ENCODE results near the gene ZC3H18. TPM values are rescaled to one million over a fixed set of nuclear protein-coding genes. Genes with fewer than 3 reads are reported as not detected.
A peak's percentile ranks its signal among the peaks of the same experiment; 100 is the strongest.

Gene ZC3H18
- polyA plus RNA-seq, 6 donors from 2014 or later: 2.5 to 21.7 (median 9.0) TPM

DNA sequence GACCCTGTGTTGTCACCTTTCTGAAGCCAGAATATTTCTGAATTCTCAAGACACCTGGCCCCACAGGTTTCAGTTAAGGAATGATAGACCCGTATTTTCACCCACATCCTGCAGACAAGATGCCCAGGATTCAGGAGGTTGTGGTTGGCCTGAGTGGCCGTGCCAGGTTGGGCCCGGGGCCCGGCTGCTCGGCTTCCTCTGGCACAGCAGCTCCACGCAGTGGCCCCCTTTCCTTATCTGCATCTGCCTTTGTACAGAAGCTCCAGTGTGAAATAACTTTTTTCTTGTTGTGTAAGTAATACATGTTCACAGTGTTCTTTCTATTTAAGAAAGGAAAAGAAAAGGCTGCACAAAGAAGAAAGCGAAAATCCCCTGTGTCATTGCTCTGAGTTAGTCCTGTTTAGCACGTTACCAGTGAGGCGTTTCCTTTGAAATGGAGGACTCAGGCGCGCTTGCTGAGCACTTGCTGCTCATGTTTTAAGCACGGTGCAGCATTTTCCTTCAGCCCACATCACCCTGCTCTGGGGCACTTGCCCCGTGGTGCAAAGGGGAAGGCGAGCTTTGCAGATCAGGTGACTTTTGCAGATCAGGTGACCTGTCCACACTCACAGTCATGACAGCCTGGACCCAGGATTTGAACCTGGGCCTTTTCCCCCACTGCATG lies 12.8 kb downstream of the ZC3H18 start:
- no peak for DNase-seq
- Mint-ChIP-seq H3K9me3 (no peaks in the 10 kb centered on the region), H3K4me1 (peaks cover 18 to 39% (median 34%) of the 10 kb centered on the region in 3 donors), H3K27ac (no peak overlapping the region), H3K4me3 (no peak overlapping the region), H3K36me3 (peaks cover 6 to 13% of the 10 kb centered on the region in 2 donors), H3K27me3 (no peaks in the 10 kb centered on the region)
- ATAC-seq (ENCODE audit: low read depth in 2 of 2): no peak

DNA sequence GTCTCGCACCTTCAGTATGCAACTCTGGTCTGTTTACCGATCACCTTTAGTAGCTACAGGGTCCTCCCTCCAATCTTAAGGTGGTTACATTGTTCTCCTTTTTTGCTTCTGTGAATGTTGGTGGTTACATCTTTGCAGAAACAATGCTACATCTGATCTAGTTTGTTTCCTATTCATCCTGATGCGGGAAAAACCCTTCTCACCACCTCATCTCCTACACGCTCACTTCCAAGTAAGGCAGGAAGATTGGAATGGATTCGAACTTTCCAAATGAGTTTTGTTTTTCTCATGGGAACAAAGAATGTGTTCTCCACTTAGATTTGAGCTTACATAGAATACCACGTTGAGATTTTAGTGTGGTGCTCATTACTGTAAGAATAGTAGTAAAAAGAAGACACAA lies 14.5 kb downstream of the ZC3H18 start:
- Mint-ChIP-seq H3K4me3 (no peak overlapping the region), H3K4me1 (peaks cover 19 to 29% (median 19%) of the 10 kb centered on the region in 3 donors), H3K9me3 (no peaks in the 10 kb centered on the region), H3K27ac (no peak overlapping the region), H3K36me3 (peaks cover 9 to 12% of the 10 kb centered on the region in 2 donors), H3K27me3 (no peaks in the 10 kb centered on the region)
- ATAC-seq (ENCODE audit: low read depth in 2 of 2): no peak
- no peak for DNase-seq

DNA sequence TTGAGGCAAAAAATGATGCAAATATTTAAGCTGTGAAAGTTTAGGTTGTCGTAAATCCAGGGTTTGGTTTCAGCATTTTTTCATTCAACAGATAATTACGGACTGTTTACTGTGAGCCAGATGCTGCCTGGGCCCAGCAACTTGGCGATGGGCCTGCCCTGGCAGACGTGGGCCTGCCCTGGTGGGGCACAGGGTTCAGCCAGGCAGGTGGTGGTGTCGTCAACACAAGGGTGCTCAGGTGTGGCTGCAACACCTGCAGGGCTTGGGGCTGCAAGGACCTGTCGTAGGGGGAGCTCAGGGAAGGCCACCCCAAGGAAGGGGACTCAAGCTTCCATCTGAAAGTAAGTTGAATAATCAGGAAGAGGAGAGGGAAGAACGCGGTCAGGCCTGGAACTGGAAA lies 15.1 kb downstream of the ZC3H18 start:
- Mint-ChIP-seq H3K27me3 (no peaks in the 10 kb centered on the region), H3K36me3 (peaks cover 10 to 13% of the 10 kb centered on the region in 2 donors), H3K9me3 (no peaks in the 10 kb centered on the region), H3K4me3 (no peak overlapping the region), H3K4me1 (peaks cover 16 to 26% (median 19%) of the 10 kb centered on the region in 3 donors), H3K27ac (peak overlapping the region in 1 of 6 donors; percentile 80)
- no peak for ATAC-seq (ENCODE audit: low read depth in 2 of 2)
- no peak for DNase-seq

DNA sequence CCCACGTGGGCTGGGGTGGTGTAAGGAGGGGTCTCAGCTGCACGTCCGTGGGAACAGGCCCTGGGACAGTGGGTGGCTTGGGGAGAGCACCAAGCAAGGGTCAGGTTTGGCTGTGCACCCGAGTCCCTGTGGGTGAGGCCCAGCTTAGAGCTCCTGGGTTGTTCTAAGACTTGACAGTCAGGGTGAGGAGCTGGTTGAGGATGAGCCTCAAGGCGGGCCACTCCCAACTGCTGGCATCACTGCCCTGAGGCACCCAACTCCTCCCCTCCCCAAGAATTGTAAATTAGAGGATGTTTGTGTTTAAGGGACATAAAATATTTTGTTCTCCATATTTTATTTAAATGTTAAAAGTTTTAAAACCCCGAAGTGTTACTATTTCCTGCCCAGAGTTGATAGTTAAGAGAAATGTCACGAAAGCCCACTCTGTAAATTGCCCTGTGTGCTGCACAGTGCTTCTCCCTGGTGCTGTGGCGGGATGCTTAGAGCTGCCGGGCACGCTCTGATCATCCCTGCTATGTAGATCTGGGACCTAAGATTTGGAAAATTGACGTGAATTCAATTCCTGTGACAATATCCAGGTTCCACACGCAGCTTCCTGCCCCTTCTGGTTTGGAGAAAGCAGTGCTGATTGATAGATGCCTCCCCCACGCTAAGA lies 15.9 kb downstream of the ZC3H18 start:
- no peak overlapping the region for H3K27ac Mint-ChIP-seq
- peaks cover 10 to 13% of the 10 kb centered on the region in 2 donors for H3K36me3 Mint-ChIP-seq
- H3K4me1 Mint-ChIP-seq: peaks cover 9 to 20% (median 19%) of the 10 kb centered on the region in 3 donors
- no peak for ATAC-seq (ENCODE audit: low read depth in 2 of 2)
- H3K9me3 Mint-ChIP-seq: no peaks in the 10 kb centered on the region
- H3K27me3 Mint-ChIP-seq: no peaks in the 10 kb centered on the region
- H3K4me3 Mint-ChIP-seq: peak overlapping the region in 1 of 8 donors; percentile 4
- DNase-seq: no peak

DNA sequence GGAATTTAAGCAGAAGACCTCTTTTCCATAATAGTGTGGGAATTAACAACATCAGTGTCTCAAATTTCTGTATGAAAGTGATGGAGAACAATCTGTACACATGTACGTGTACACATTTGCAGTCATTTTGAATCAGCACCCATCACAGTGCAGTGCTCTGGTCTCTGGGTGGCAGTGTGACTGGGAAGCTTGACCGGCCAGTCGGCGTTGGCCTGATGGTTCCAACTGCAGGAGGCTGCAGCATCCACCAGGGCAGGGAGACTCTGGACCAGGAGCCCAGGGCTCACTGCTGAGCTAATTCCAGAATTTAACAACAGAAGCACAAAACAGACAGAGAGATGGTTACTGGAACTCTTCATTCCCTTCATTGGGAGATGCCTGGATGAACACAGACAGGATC lies 17.9 kb downstream of the ZC3H18 start:
- DNase-seq: no peak
- Mint-ChIP-seq H3K4me1 (peaks cover 8 to 24% (median 22%) of the 10 kb centered on the region in 3 donors), H3K27me3 (no peaks in the 10 kb centered on the region), H3K9me3 (no peaks in the 10 kb centered on the region), H3K27ac (peak overlapping the region in 1 of 6 donors; percentile 42), H3K4me3 (no peak overlapping the region), H3K36me3 (peaks cover 10 to 13% of the 10 kb centered on the region in 2 donors)
- no peak for ATAC-seq (ENCODE audit: low read depth in 2 of 2)

DNA sequence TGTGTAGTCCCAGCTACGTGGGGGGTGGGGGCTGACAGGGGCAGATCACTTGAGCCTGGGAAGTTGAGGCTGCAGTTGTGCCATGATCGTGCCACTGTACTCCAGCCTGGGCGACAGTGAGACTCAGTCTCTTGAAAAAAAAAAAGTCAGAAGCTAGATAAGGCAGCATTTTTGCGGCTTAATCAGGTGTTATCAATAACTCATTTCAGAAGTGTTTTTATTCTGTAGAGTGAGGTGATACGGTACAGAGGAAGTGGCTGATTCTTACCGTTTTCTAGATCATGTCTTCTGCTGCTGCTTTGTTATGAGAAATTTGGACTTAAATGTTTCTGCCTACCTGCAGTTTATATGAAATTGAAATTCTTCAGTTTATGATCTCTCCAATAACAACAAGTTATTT lies 18.6 kb downstream of the ZC3H18 start:
- Mint-ChIP-seq H3K27me3 (no peaks in the 10 kb centered on the region), H3K27ac (peak overlapping the region in 1 of 6 donors; percentile 31), H3K9me3 (no peaks in the 10 kb centered on the region), H3K4me3 (no peak overlapping the region), H3K36me3 (peaks cover 10 to 13% of the 10 kb centered on the region in 2 donors), H3K4me1 (peaks cover 14 to 24% (median 24%) of the 10 kb centered on the region in 3 donors)
- ATAC-seq (ENCODE audit: low read depth in 2 of 2): no peak
- no peak for DNase-seq

DNA sequence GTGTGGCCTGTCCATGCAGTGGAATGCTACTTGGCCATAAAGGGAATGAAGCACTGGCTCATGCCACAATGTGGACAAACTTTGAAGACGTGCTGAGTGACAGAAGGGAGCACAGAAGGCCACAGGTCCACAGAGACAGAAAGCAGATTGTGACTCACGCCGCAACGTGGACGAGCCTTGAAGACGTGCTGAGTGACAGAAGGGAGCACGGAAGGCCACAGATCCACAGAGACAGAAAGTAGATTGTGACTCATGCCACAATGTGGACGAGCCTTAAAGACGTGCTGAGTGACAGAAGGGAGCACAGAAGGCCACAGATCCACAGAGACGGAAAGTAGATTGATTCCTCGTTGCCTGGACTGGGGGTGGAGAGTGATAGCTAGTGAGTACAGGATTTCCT lies 19.2 kb downstream of the ZC3H18 start:
- peak overlapping the region in 3 of 6 donors; percentile 10 to 70 (median 31) for H3K27ac Mint-ChIP-seq
- no peak for DNase-seq
- no peaks in the 10 kb centered on the region for H3K9me3 Mint-ChIP-seq
- peaks cover 10 to 13% of the 10 kb centered on the region in 2 donors for H3K36me3 Mint-ChIP-seq
- H3K4me3 Mint-ChIP-seq: no peak overlapping the region
- no peaks in the 10 kb centered on the region for H3K27me3 Mint-ChIP-seq
- ATAC-seq (ENCODE audit: low read depth in 2 of 2): no peak
- H3K4me1 Mint-ChIP-seq: peaks cover 13 to 25% (median 22%) of the 10 kb centered on the region in 3 donors

DNA sequence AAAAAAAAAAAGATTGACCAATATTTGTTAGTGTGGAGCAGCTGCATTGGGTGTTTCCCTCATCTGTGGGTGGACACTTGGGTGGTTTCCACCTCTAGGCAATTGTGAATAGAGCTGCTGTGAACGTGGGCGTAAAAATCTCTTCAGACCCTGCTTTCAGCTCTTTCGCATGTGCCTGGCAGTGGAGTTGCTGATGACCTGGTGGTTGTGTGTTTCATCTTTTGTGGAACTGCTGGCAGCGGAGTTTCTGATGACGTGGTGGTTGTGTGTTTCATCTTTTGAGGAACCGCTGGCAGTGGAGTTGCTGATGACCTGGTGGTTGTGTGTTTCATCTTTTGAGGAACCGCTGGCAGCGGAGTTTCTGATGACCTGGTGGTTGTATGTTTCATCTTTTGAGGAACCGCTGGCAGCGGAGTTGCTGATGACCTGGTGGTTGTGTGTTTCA lies 21.4 kb downstream of the ZC3H18 start:
- Mint-ChIP-seq H3K27me3 (no peaks in the 10 kb centered on the region), H3K36me3 (peaks cover 10 to 16% of the 10 kb centered on the region in 2 donors), H3K27ac (no peak overlapping the region), H3K4me1 (peaks cover 8 to 17% (median 9%) of the 10 kb centered on the region in 3 donors), H3K9me3 (no peaks in the 10 kb centered on the region), H3K4me3 (no peak overlapping the region)
- no peak for DNase-seq
- peak in 1 of 2 donors; percentile 58 for ATAC-seq (ENCODE audit: low read depth in 2 of 2)

DNA sequence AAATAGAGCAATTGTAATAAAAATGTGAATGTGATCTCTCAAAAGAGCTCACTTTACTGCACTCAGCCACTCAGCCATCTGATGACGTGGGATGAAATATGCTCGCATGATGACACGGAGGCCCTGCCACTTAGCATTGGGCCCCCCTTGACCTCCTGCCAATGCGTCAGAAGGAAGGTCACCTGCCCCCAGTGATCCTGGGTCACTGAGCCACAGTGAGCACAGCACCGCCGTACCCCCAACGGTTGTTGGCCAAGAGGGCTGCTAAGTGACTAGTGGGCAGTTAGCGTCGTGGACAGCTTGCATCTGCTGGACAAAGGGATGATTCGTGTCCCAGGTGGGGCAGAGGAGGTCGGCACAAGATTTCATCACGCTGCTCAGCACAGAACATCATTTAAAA lies 22.9 kb downstream of the ZC3H18 start:
- H3K4me3 Mint-ChIP-seq: no peak overlapping the region
- no peak for ATAC-seq (ENCODE audit: low read depth in 2 of 2)

DNA sequence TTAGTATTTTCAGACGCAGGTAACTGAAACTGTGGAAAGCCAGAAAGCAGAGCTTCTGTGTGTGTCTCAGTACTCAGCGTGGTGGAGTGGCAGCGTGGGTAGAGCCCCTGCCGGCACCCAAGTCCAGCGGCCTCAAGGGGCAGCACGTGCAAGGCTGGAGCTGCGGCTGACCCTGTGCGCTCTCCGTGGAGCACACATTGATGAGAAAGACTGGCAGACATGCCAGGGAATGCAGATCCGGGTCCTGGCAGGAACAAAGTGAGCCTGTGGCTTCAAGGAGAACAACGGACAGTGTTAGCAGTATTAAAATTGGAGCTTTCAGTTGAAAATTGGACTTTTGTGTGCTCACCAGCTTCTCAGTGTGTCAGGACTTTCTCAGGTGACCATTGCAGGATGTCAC lies 23.3 kb downstream of the ZC3H18 start:
- Mint-ChIP-seq H3K9me3 (no peaks in the 10 kb centered on the region), H3K4me1 (peaks cover 9 to 12% (median 11%) of the 10 kb centered on the region in 3 donors), H3K4me3 (no peak overlapping the region), H3K27ac (no peak overlapping the region), H3K36me3 (peaks cover 8 to 10% of the 10 kb centered on the region in 2 donors), H3K27me3 (no peaks in the 10 kb centered on the region)
- DNase-seq (no peak), ATAC-seq (ENCODE audit: low read depth in 2 of 2) (no peak)

More for the DNA sequence above, 22.9 kb downstream of the ZC3H18 start:
- Mint-ChIP-seq H3K27ac (peak overlapping the region in 1 of 6 donors; percentile 79), H3K36me3 (peaks cover 8 to 10% of the 10 kb centered on the region in 2 donors), H3K4me1 (peaks cover 9 to 12% (median 11%) of the 10 kb centered on the region in 3 donors), H3K27me3 (no peaks in the 10 kb centered on the region), H3K9me3 (no peaks in the 10 kb centered on the region)
- DNase-seq: no peak

DNA sequence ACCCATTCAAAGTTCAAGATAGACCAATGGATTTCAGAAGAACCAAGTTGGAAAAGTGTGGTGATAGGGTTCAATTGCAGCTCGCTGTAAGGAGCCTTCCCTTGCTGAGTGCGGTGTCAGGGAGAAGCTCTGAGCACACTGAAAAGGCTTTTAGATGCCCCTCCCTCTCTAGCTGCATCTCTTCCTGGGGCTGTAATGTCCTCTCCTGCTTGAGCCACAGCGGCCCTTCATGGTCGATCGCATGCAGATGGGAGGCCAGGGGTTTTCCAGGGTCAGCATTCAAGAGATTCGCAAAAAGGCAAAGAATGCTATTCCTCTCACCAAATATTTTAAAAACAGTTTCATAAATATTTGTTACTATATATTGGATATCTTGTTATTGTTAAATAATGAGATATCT lies 23.7 kb downstream of the ZC3H18 start:
- Mint-ChIP-seq H3K27me3 (no peaks in the 10 kb centered on the region), H3K4me3 (no peak overlapping the region), H3K4me1 (peaks cover 9 to 12% (median 11%) of the 10 kb centered on the region in 3 donors), H3K9me3 (no peaks in the 10 kb centered on the region), H3K36me3 (peaks cover 8 to 9% of the 10 kb centered on the region in 2 donors), H3K27ac (no peak overlapping the region)
- ATAC-seq (ENCODE audit: low read depth in 2 of 2): no peak
- DNase-seq: no peak

DNA sequence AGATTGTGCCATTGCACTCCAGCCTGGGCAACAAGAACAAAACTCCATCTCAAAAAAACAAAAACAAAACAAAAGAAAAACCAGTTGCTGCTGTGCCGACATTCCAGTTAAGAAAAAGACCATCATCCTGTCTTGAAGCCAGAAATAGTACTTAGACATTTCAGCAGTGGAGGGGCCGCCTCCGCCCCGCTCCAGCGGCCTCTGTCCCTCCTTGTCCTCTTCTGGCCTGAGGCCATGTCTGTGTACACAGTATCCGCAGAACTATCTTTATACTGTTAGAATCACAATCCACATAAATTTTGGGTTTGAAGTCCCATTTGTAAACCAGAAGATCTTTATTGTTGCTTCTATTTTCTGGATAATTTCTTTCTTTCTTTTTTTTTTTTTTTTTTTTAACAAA lies 24.9 kb downstream of the ZC3H18 start:
- Mint-ChIP-seq H3K4me1 (peaks cover 9 to 14% (median 11%) of the 10 kb centered on the region in 3 donors), H3K27ac (peak overlapping the region in 2 of 6 donors; percentile 26 to 36), H3K4me3 (peak overlapping the region in 1 of 8 donors; percentile 5), H3K36me3 (peaks cover 8 to 9% of the 10 kb centered on the region in 2 donors), H3K27me3 (no peaks in the 10 kb centered on the region), H3K9me3 (no peaks in the 10 kb centered on the region)
- DNase-seq (no peak), ATAC-seq (ENCODE audit: low read depth in 2 of 2) (no peak)

DNA sequence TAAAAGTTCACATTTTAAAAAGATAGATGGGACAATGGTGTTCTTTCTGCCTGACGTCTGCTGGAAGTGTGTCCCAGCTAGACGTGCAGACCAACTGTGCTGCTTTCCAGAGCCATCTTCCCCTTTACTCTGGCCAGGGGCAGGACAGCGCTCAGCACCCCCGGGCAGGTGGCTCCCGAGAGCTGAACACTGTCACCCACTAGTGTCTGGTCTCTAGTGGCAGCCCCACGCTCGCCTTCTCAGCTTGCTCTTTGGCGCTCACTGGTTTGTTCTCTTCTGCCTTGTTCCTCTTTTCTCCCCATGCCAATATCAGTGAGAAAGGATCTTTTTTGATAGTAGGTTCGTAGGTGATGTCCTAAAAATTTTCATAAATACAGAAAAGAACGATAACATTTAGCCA lies 25.7 kb downstream of the ZC3H18 start:
- H3K36me3 Mint-ChIP-seq: peaks cover 8 to 9% of the 10 kb centered on the region in 2 donors
- H3K4me1 Mint-ChIP-seq: peaks cover 9 to 14% (median 11%) of the 10 kb centered on the region in 3 donors
- ATAC-seq (ENCODE audit: low read depth in 2 of 2): no peak
- H3K27ac Mint-ChIP-seq: no peak overlapping the region
- H3K4me3 Mint-ChIP-seq: no peak overlapping the region
- no peak for DNase-seq
- no peaks in the 10 kb centered on the region for H3K9me3 Mint-ChIP-seq
- H3K27me3 Mint-ChIP-seq: no peaks in the 10 kb centered on the region

DNA sequence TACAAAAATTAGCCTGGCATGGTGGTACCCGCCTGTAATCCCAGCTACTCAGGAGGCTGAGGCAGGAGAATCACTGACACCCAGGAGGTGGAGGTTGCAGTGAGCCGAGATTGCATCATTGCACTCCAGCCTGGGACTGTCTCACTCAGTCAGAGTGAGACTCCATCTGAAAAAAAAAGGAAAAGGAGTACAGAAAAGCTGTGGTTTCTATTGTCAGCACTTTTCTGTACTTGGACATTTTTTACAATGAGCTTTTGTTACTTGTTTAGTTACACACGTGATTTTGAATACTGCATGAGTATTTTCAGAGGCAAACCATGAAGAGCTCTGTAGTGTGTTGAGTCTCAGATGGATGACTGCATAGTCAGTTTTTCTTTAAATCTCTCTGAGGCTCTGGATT lies 26.3 kb downstream of the ZC3H18 start:
- DNase-seq: no peak
- H3K4me3 Mint-ChIP-seq: no peak overlapping the region
- peak overlapping the region in 1 of 6 donors; percentile 52 for H3K27ac Mint-ChIP-seq

More for the DNA sequence above, 26.3 kb downstream of the ZC3H18 start:
- peaks cover 9 to 14% (median 11%) of the 10 kb centered on the region in 3 donors for H3K4me1 Mint-ChIP-seq
- no peaks in the 10 kb centered on the region for H3K9me3 Mint-ChIP-seq
- H3K27me3 Mint-ChIP-seq: no peaks in the 10 kb centered on the region
- peaks cover 9% of the 10 kb centered on the region in 2 donors for H3K36me3 Mint-ChIP-seq
- no peak for ATAC-seq (ENCODE audit: low read depth in 2 of 2)

Measured in naive B cell (primary cell).